Activated T-cell treated with anti-CD3 and anti-CD28 coated beads, Interleukin-2, amount 50 U/mL, for 1 hour (primary cell): ENCODE data around the gene NEDD4L.

Source experiments
- DNase-seq: peaks from one replicate; pipeline ENCODE4 v3.0.0-alpha.2; 2020

Gene NEDD4L

DNA sequence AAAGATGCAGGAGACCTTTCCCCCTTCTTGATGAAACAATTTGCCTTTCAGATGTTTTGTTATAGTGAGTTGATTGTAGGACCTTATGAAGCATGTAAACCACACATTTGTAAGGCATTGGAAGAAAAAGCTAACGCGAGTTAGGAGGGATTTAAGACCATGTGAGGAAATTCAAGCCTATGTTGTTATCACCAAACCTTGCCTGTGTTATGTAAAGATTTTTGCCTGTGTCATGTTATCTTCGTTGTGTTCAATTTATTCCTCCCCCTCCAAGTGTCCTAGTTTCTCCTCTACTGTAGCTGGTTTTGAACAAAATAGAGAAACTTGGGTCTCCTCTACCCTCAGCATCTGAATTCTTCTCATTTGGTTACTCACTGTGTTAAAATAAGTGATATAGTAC is 173.0 kb downstream of the NEDD4L start:
- no peak for DNase-seq

DNA sequence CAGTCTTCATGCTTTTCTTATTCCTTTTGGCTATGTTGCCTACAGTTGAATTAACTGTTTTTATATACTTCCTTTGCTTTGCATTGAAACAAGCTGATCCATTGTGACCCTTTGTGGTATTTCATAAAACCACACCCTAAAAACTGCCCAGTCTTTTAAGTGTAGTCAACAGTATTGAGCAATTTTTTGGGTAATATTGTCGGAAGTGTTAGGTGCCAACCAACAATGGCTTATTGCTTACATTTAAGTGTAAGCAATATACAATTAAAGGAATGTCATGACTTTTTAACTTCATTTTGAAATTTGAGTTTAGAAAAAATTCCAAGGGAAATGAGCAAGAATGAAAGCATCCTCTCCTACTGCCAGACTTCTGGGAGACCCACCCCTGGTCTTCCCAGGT is 174.1 kb downstream of the NEDD4L start:
- DNase-seq = no peak

DNA sequence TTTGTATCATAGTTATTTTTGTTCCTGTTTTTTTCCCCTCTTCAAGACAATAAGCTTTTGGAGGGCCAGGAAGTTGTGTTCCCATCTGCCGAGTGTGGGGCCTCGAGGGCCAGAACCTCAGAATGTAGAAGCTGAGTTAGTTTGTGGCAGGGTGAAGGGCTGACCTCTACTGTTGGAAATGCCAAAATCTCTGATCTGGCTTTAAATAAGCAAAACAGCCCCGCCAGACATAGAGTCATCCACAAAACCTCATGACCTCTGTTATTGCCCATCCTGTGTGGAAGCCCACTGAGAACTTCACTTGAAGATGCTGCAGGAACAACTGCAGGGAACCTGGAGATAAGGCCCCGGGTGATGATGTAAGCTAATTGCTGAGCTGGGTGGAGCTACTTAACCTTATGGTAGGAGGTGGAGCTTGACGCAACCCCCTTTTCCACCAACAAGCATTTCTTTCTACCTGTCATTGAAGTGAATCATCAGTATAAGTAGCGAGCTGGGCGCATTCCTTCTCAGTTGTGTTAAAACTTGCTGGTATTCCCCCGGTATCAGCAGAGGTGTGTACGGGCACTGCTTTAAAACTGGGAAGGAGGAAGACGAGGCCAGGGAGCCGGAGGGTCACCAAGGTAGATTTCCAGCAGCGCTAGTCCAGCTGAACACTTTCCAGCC is 177.2 kb downstream of the NEDD4L start:
- no peak for DNase-seq

DNA sequence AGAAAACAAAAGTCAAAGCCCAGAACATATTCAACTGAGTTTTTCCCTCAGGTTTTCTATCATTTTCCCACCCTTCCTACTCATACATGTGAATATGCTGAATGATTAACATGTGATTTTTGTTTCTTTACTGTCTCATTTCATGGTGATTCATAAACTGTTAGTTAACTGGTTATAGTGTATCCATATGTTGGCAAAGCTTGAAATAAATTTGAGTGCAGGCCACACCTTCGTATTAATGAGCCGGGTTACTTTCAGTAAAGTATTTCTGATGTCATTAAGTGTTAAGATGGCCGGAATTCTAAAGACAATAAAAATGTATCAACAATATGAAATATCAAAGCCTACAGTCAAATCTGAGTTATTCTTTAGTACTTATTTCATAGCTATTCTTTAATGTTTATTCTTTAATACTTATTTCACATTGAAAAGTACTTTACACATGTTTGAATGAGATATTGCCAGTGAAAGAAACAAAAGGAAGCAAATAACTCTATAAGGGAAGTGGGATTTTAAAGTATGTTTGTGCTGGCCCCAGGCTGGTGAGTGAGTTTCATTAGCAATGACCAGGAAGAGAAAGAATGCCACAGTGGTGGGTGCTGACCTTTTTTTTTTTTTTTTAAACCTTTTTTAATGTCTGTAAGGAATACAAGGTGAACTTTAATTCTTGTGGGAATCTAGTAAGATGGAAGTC is 178.6 kb downstream of the NEDD4L start:
- DNase-seq = no peak

DNA sequence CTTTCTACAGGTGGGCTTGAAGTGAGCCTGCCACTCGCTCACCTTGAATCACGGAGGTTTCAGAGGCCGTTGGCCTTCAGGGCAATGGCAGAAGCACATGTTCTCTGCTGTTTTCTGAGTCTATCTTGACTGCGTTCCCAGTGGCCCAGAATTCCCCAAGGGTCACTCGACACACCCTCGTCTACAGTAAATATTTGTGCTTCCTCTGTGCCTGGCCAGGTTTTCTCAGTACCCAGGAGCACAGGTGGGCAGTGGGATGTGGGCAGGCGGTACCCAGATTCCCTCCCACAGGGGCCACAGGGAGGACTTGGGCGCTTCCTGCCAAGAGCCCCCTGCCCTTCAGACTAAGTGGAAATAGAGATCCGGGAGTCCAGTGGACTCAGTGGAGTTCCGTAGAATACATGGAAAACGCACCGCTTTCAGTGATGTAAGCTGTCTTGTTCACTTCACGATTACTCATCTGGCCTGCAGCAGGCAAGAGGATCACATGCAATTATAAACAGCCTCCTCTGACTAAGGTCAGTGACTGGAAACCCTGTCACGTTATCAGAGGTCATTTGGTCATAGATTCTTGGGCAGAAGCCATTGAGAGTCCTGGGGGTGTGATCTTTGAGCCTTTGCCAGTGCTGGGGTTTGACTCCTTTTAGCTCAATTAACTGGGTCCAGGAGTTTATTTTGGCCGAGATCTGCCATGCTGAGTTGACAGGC is 179.8 kb downstream of the NEDD4L start:
- no peak for DNase-seq

DNA sequence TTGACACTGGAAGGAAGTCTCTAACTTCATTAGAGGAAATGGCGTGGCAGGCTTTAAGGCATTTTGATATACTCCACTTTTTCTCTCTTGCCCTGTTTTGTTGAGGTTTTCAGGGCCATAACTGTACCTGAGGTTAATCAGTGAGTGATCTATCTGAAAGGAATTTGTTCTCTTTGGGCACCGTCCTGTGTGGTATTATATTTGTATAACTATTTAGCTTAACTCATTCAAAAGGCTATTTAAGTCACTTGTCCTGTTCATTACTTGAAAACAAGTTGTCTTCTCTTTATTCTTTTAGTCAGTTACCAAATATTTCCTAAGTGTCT is 180.4 kb downstream of the NEDD4L start:
- no peak for DNase-seq

DNA sequence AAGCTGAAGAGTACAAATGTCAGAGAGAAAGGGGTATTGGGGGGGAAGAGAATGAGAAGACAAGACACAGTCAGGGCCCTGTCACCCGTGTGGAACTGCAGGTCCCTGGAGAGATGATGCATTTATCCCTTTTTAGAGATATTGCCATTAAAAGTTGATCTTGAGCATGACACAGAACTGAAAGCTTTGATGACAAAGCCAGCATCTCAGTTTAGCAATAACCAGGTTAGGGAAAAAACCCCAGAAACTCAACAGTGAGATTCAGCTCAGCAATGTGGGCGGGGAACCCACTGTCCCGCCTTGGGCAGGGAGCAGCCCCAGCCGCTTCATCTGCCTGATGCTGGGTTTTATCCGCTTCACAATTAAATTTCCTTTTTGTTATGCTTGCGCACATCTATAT is 181.1 kb downstream of the NEDD4L start:
- DNase-seq = no peak

DNA sequence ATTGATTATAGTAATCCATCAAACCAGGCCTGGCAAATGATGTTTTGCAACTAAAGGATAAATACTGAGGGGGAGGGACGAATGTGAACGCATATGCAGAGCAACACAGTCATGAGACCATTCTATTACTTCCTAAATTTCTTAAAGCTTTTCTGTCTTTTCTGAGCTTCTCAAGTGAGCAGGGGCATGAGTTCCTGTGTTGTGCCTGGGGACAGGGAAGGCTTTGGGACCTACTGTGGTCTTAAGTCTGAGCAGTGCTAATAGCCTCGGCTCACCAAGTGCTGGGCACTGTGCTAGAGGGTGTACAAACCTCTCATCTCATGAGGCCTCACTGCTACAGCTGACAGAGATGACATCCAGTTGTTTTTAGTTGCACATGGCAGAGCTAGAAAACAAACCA is 182.4 kb downstream of the NEDD4L start:
- DNase-seq = no peak

DNA sequence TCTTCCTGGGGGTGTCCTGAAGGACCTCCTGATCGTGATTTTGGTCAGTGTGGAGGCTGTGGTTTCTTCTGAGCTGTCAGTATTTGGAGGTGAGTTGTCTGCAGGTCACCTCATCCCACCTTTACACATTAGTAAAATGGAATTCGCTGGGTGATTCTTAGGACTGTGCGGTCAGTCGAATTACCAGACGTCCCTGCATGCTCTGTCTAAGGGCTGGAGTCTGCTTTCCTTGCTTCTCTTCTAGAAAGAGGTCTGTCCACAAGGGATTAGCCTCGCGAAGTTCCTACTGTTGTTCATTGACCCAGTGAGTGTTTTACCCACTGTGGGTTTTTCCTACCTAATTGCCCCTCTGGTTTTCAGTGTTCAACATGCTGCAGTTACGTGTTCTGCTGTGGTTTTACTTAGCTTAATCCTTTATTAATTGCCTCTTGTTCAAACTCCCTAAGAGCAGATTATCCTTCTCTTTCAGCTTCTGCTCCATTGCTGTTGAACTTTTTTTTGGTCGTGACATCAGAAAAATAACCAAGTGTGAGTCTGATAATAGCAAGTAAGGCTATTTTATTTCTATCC is 183.4 kb downstream of the NEDD4L start:
- DNase-seq = no peak

DNA sequence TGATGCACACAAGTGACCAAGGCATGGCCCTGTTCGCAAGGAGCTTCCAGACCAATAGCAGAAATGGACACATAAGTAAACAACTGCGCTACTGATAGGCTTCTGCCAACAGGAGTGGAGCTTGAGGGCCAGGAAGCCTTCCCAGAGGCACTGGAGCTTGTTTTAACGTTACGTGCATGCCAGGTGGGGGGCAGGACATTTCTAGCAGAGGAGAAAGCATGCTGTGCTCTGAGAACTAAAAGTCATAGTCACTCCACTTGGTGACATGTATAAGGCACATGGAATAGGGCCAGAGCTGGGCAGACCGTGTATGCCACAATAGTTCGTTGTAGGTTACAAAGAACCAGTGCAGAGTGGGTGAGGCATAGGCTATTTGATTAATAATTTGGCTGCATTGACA is 184.2 kb downstream of the NEDD4L start:
- DNase-seq = no peak

DNA sequence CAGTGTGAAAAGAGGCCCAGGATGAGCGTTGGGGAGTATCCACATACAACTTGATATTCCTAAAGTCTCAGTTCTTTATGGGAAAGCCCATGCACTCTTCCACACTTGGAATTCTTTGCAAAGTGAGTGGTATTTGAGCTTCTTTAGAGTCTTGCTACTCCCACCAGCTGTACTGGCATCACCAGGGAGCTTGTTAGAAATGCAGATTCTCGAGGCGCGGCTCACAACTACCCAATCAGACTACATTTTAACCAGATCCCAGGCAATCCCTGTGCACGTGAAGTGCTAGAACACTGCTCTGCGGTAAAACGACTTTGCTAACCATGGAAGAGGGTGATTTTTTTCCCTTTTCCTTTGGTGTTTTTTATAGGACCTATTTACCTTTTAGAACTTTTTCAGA is 184.7 kb downstream of the NEDD4L start:
- DNase-seq = no peak

DNA sequence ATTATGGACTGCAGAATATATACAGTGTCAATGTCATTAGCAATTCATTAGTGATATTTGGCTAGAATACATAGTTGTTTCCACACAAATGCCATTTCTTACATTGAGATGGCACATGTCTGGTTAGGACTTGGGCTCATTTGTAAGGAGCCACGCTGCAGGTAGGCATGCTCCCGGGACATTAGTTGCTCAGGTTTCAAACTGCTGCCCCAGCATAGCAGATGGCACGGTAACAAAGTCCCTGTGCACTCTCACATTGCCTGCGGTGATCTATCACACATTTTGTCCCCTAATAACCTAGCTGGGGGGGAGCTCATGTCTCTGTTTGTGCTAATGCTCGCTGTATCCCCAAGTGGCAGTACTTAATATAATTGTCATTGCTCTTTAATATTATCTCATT is 185.1 kb downstream of the NEDD4L start:
- no peak for DNase-seq

DNA sequence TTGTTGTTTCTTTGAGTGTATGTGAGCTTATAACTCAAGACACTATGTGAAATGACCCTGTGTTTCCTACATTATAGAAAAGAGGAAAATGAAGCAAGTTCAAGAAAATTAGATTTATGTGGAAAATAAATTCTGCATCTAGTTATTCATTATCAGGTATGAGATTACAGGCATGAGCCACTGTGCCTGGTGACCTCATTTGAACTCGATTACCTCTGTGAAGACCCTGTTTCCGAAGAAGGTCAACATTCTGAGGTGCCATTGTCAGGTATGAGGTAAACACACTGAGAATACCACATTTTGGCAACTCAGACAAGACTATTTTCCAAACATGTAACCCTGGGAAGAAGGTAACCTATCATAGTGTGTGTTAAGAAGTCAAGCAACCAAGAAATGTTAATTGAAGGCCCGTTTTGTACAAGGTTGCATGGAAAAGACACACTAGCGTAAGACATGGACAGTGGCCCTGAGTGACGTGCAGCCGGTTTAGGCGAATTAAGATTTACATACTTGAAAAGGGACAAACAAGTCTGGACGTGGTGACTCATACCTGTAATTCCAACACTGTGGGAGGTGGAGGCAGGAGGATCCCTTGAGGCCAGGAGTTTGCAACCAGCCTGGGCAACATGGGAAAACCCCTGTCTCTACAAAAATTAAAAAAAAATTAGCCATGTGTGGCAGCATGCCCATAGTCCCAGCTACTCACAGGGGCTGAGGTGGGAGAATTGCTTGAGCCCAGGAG is 186.6 kb downstream of the NEDD4L start:
- DNase-seq = no peak

DNA sequence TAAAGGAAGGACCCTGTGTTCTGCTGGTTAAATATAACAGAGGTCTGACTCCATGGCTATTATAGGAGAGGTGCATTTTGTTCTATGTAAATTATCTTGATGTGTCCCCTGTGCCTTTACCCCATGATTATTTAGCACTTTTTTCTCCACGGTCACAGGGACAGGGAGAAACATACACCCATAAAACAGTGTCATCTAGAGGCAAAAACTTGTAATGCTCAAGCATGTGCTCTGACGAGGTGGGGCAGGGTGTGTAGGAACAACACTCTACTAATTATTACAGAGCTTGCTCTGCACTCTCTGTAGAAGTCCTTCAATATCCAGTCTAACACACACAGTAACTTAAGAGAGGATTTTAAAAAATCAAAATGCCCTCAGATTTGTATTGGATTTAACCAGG is 187.9 kb downstream of the NEDD4L start:
- DNase-seq = no peak

DNA sequence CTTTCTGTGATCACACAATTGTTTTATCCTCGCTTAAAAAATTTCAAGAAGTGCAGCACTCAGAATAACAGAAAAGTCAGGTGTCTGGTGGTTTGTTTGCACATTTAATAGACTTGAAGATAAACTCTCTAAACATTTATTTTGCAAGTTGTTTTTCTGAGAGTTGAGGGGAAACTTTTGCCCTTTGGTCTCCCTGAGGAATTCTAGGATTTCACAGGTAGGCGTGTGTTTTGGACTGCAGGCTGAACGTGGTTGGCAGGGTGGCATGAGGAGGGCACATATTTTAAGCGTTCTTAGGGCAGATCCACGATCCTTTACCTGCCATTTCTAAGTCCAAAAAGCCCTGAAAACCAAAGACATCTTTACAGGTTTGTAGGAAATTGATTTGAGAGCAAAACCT is 188.6 kb downstream of the NEDD4L start:
- DNase-seq = no peak

DNA sequence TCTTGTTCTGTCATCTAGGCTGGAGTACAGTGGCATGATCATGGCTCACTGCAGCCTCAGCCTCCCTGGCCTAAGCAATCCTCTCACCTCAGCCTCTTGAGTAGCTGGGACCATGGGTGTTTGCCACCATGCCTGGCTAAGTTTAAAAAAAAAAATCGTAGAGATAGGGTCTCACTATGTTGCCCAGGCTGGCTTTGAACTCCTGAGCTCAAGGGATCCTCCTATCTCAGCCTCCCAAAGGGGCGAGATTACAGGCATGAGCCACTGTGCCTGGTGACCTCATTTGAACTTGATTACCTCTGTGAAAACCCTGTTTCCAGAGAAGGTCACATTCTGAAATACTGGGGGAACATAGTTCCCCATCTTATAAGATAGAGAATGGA is 190.3 kb downstream of the NEDD4L start:
- no peak for DNase-seq

DNA sequence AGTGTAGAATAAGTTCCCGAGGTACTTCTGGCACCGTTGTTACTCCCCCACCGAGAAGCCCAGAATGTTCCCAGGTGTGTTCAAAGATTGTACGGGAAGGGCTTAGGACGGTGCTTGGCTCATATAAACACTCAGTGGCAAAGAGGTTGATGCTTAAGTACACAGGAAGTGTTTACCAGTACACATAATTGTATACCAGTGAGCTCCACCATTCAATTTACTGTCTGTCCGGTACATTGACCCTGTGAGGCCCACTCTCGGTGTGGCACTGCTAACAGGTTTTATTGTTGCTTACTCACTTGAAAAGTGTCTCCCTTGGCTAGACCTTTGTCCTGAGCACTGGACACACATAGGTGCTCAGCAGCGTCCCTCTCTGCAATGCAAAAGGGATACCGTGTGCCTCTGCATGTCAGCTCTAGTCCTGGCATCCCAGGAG is 191.0 kb downstream of the NEDD4L start:
- DNase-seq = no peak

DNA sequence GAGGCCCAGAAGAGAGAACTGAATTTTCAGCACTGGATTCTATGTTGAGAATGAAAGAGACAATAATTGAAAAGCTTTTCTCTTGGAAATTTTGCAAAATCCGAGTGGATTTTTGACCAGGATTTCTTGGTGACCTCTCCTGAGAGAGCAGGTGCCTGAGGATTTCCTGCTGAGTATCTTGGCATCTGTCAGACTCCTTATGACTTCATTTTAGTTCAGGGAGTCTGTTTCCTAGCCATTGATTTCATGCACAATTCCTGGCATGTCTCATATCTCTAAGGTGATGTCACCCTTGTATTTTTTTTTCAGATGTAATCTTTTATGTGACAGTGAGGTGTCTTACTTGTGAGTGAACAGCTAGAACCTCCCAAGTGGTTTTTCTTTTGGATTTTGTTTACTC is 195.9 kb downstream of the NEDD4L start:
- DNase-seq = no peak

DNA sequence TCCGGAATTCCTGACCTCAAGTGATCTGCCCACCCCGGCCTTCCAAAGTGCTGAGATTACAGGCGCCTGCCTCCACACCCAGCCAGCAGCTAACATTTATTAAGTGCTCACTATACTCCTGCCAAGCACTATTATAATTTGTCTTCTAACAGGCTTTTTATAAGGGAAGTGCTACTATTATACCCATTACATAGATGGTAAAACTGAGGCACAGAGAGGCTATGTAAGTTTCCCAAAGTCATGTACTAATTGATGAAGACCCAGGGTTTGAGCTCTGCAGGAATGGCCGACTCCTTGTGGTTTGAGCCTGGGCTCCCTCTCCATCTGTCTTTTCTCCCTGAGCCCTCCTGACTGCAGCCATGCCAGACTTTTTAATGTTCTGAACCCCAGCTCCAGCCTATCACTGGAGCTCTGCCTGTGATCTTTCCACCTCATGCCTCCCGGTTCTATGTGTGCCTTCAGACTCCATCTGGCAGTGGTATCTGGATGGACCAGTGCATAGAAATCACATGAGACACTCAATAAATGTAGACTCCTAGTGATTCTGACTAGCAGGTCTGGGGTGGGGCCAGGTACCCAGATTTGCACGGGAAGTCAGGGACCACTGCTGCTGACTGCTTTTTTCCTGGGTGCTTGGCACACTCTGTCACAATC is 197.1 kb downstream of the NEDD4L start:
- no peak for DNase-seq

DNA sequence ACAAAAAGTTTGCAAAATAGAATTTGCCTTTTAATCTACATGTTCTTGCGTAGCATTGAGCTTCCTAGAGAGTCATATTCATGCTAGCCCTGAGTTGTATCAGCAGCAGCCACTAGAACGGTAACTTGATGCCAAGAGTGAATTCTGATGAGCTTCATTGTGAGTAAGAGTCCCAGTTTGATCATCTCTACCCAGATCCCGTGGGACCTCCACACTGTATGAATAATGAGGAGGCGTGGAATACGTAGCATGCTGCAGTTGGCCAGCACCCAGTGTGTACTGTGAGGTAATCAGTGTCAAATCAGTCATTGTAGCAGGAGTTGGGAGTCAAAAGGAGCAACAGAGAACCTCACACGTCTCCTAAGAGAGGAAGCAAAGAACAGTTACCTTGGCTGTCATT is 197.9 kb downstream of the NEDD4L start:
- DNase-seq = no peak

DNA sequence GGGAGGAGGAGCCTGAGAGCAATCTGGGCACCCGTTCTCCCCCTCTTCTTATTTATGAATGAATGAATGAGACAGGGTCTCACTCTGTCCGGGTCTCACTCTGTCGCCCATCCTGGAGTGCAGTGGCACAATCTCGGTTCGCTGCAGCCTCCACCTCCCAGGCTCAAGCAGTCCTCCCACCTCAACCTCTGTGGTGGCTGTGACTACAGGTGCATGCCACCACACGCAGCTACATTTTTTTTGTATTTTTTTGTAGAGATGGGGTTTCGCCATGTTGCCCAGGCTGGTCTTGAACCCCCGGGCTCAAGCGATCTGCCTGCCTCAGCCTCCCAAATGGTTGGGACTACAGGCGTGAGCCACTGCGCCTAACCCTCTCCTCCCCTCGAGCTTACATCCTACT is 198.4 kb downstream of the NEDD4L start:
- no peak for DNase-seq

DNA sequence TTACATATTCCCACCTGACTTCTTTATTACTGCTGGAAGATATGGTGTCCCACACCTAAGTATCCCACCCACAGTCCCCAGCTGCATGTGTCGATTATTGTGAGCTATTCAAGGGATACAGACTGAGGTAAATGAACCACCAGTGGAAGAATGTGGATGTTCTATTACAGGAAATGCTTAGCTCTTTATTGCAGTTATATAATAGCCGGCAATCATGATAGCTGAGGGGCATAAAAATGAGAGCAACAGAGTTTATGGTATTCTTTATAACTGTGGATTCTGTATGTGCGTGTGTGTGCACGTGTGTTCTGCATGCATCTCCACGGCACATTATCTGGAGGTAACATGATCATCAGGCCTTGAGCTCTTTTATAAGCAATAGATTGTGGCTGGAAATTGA is 198.9 kb downstream of the NEDD4L start:
- DNase-seq = no peak

DNA sequence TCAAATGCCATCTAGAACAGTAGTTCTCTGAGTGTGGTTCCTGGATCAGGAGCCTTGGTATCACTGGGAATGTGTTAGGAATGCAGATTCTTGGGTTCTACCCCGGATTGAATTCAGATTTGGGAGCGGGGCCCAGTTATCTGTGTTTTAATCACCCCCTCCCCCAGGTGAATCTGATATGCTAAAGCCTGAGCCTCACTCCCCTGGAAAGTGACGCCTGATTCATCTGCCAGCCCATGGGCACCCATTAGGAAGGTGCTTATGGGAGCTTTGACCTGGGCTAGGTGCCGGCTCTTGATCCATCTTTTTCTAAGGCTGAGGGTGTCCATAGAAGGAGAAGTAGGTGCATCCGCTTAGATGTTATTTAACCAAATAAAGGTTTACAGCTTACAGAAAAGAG is 199.4 kb downstream of the NEDD4L start:
- DNase-seq = no peak
